ENCODE data around the gene U2AF2. TPM values are rescaled to one million over a fixed set of nuclear protein-coding genes. Genes with fewer than 3 reads are reported as not detected.

The U2AF2 gene
- total and polyA plus RNA-seq, 2 of the 8 experiments (the other 6 are each of a cell fraction or from before 2014, with no cell fraction given) = 162 to 252 TPM

DNA sequence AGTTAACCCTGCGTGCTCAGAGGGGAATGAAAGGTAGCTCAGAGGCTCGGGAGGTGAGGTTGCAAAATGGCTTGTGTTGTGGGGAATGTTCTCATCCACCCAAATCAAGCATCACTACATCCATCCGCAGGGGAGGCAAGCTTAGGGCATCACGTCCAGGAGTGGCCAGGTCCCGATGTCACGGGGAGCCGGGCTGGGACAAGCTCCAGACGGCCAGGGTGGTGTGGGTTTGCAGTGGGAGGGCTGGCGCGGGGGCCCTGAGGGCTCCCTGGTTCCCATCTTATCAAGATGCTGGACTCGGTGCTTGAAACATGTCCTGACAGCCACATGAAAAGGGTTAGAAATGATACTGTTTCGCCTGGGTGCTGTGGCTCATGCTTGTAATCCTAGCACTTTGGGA is 46.0 kb downstream of the U2AF2 start:
- ChIA-PET CTCF (ENCODE audit: partially characterized antibody) (interaction anchor here (1.1 kb wide), 1 partner anchor 15 kb away, joined by 3 read pairs; no protein-coding TSS in a partner anchor), POLR2A (ENCODE audit: partially characterized antibody) (interaction anchor here (1.3 to 1.4 kb wide), 2 partner anchors 8 to 19 kb away, joined by 4 to 5 read pairs; no protein-coding TSS in a partner anchor)
- no peak overlapping the region for H3K4ac ChIP-seq (replicated peaks; ENCODE audit: insufficient read length, low read depth, low read length)
- H3K79me2 ChIP-seq (ENCODE audit: control insufficient read depth in 1 of 2, insufficient read depth in 2 of 2, low read length in 2 of 2) = no peaks in the 10 kb centered on the region
- no peak overlapping the region for H3K23ac ChIP-seq (ENCODE audit: insufficient read length)
- no peak overlapping the region for H4K5ac ChIP-seq (ENCODE audit: insufficient read length, low read depth, low read length)
- no peak overlapping the region for H4K8ac ChIP-seq (ENCODE audit: extremely low read depth, insufficient read depth, low read length)
- H2BK12ac ChIP-seq (ENCODE audit: low read depth, low read length) = no peak overlapping the region
- no peak overlapping the region for H2BK120ac ChIP-seq (replicated peaks; ENCODE audit: low read depth, low read length)
- no peaks in the 10 kb centered on the region for H3K23me2 ChIP-seq (ENCODE audit: low read depth, low read length)
- H3K9me3 ChIP-seq (ENCODE audit: insufficient read depth in 2 of 2, low read depth in 1 of 2, low read length in 1 of 2) = peaks cover 7 to 22% of the 10 kb centered on the region in 2 experiments; a peak in 3 of 4 replicates
- TF ChIP-seq TAF1 (IDR thresholded peaks at IDR 0.05; ENCODE audit: low read depth, low read length) = no peak
- no peak for TF ChIP-seq SIN3A (conservative IDR thresholded peaks at IDR 0.05 in 1 of 2, IDR thresholded peaks at IDR 0.05 in 1 of 2; ENCODE audit: low read depth in 1 of 2, low read length in 2 of 2)
- TF ChIP-seq PHF8 (conservative IDR thresholded peaks at IDR 0.05; ENCODE audit: low read depth, low read length) = no peak
- no peak for TF ChIP-seq FOSL1 (IDR thresholded peaks at IDR 0.05; ENCODE audit: insufficient read depth, low read depth, low read length)
- no peak for TF ChIP-seq TCF12 (IDR thresholded peaks at IDR 0.05; ENCODE audit: low read depth, low read length)
- TF ChIP-seq KDM5A (IDR thresholded peaks at IDR 0.05; ENCODE audit: low read length) = no peak
- TF ChIP-seq SP1 (IDR thresholded peaks at IDR 0.05; ENCODE audit: low read depth, low read length) = no peak
- no peak for TF ChIP-seq MAFK (IDR thresholded peaks at IDR 0.05; ENCODE audit: low read depth, low read length)
- no peak overlapping the region for H2AFZ ChIP-seq (ENCODE audit: low read length)
- WGBS, 2 experiments (ENCODE audit: extremely low coverage in 1 of 2, insufficient coverage in 1 of 2, insufficient read length in 1 of 2, insufficient replicate concordance in 2 of 2, low coverage in 1 of 2, low lambda C conversion rate in 2 of 2, missing lambda C conversion rate in 1 of 2) = 94% methylated on average over 12 of the region's 12 CpGs; no CpG with 5 or more reads in 1 of the 2 experiments
- no peak overlapping the region for H3K18ac ChIP-seq (ENCODE audit: extremely low read depth, low read length)
- H3K14ac ChIP-seq (ENCODE audit: insufficient read length) = no peak overlapping the region
- H3K79me1 ChIP-seq (ENCODE audit: low read depth, low read length) = no peaks in the 10 kb centered on the region
- H3K4me2 ChIP-seq (ENCODE audit: insufficient read depth in 1 of 2, low read depth in 2 of 2, low read length in 2 of 2) = no peak overlapping the region
- H3K4me1 ChIP-seq (replicated peaks in 1 of 4; ENCODE audit: control insufficient read depth in 3 of 4, insufficient read depth in 4 of 4, low read length in 3 of 4) = no peaks in the 10 kb centered on the region; a peak in 1 of 7 replicates
- no peak overlapping the region for H2BK20ac ChIP-seq (ENCODE audit: low read length)
- H3K56ac ChIP-seq (replicated peaks; ENCODE audit: insufficient read length, low read depth, low read length) = no peak overlapping the region
- H3K27me3 ChIP-seq (replicated peaks in 1 of 4; ENCODE audit: control insufficient read depth in 3 of 4, extremely low read depth in 1 of 4, insufficient read depth in 3 of 4, low read length in 3 of 4) = no peaks in the 10 kb centered on the region
- peaks cover 2 to 10% (median 5%) of the 10 kb centered on the region in 4 experiments; a peak in 5 of 8 replicates for H3K36me3 ChIP-seq (ENCODE audit: control insufficient read depth in 2 of 4, insufficient read depth in 4 of 4, low read length in 3 of 4)
- H2BK5ac ChIP-seq (ENCODE audit: low read depth, low read length) = no peak overlapping the region
- no peak overlapping the region for H2BK15ac ChIP-seq (ENCODE audit: low read length)
- no peak for FAIRE-seq
- H2AK5ac ChIP-seq (ENCODE audit: low read depth, low read length) = no peak overlapping the region
- H4K91ac ChIP-seq (replicated peaks; ENCODE audit: insufficient read length, low read length) = no peak overlapping the region
- H3K9ac ChIP-seq (replicated peaks in 1 of 4; ENCODE audit: extremely low read depth in 1 of 4, low read depth in 3 of 4, low read length in 3 of 4) = no peak overlapping the region
- DNase-seq (ENCODE audit: low read depth in 1 of 2, low spot score in 2 of 2) = no peak
- H3K4me3 ChIP-seq (ENCODE audit: extremely low read depth in 1 of 4, insufficient read depth in 2 of 4, low read depth in 3 of 4, low read length in 4 of 4) = no peak overlapping the region
- peaks cover 0 to 2% of the 10 kb centered on the region in 2 experiments for H4K20me1 ChIP-seq (replicated peaks in 1 of 2; ENCODE audit: control insufficient read depth in 1 of 2, insufficient read depth in 2 of 2, low read length in 2 of 2)
- no peak overlapping the region for H3K27ac ChIP-seq (ENCODE audit: low read depth, low read length)

All from H1 (cell line).